HTERT RPE-1 (cell line): Measurements from ENCODE around the gene RHD.
"Not testable (repeated sequence)": the region's sequence is repeated elsewhere in the genome, so short reads cannot be mapped to it uniquely, and the experiment has no call there.

Source experiments
- in situ Hi-C: fragments of 300-500 bp; cut with MboI; formaldehyde crosslinking; loops from 4 replicates; pipeline ENCODE4 v1.14.3; 2020; ENCODE audit warnings: low sequenced_read_pairs

Gene RHD

DNA sequence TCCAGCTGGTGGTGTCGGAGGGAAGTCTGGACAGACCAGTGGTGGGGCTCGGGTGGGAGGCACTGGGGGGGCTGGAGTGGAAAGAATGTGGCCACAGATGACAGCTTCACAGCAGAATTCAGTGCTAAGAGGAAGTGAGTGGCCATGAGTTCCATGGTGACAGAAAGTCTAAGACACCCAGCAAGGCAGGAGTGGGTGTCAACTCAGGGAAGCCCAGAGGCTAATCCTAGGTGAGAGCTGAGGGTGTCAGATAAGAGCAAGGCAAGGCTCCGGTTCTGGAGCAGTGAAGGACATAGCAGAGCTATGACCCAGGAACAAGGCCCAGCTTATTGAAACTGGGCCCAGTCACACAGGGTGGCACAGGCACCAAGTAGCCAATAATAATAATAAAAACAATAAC lies 30.0 kb downstream of the RHD start:
- in situ Hi-C loops, result not testable (repeated sequence)

DNA sequence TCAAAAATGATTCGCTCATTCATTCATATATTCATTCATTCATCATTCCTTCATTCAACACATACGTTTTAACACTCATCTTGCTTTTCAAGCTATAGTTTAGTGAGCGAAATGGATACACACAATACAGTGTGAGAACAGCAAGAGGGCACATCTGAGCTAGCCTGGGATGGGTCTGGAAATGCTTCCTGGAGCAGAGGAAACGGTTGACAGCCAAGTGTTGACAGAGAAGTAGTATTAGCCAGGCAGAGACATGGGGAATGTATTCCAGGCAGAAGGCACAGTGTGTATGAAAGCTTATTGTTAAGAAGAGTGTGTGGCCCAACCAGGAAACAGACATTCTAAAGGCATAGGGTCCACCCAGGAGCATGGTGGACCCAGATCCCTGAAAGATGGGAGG lies 32.6 kb downstream of the RHD start:
- in situ Hi-C loops, result not testable (repeated sequence)

DNA sequence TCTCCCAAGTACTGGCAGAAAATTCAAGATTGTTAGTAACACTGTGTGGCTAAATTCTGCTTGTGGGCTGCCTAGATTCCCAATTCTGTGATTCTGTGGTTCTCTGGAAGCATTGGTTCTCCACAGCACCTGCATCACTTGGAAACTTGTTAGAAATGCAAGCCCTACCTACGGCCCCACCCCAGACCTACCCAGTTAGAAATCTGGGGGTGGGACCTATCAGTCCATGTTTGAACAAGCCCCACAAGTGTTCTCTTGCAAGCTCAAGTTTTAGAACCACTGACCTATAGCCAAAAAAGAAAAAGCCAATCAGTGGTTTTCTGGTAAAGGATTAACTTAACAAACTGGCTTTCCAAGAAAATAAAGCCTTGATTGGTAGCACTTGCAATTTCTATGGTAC lies 35.9 kb downstream of the RHD start:
- in situ Hi-C loops, result not testable (repeated sequence)

- in situ Hi-C loops, result not testable (repeated sequence)
These were observed 36.8 kb downstream of the RHD start for GRCh38 chr1:25309085-25309484.

- in situ Hi-C loops, result not testable (repeated sequence)
These were observed 37.2 kb downstream of the RHD start for GRCh38 chr1:25309486-25309885.

DNA sequence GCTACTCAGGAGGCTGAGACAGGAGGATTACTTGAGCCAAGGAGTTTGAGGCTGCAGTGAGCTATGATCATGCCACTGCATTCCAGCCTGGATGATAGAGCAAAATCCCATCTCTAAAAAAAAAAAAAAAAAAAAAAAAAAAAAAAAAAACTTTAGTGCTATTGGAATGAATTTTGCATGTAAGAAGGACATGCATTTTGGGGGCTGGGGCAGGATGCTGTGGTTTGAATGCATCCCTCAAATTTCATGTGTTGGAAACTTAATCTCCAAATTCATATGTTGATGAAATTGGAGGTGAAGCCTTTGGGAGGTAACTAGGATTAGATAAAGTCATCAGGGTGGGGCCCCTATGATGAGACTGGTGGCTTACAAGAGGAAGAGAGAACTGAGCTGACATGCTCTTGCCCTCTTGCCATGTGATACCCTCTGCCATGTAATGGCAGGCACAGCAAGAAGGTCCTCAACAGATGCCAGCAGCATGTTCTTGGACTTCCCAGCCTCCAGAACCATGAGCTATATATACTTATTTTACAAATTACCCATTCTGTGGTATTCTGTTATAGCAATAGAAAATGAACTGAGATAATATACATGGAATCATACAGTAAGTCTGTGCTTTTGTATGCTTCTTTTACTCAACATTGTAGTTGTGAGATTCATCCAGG lies 40.6 kb downstream of the RHD start:
- in situ Hi-C loops, result not testable (repeated sequence)

DNA sequence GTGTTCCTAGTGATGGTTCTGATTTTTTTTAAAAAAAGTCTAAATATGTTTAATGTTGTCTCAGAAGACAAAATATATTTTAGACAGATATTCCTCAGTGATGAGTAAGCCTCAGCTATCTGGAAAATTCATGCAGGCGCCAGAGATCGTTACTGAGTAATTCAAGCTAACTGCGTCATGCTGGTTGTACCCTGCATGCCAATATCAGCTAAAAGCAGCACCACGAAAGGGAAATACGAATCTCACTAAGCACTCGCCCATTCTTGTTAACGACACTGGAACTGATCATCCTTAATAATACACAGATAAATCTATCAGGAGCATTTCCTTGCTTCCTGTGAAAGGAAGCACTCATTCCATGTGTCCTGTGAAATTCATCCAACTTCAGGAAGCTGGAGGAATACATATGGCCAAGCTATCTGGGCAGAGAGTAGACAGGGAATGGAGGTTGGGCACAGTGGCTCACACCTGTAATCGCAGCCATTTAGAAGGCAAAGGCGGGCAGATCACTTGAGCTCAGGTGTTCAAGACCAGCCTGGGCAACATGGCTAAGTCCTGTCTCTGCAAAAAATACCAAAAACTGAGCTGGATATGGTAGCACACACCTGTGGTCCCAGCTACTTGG lies 48.1 kb downstream of the RHD start:
- in situ Hi-C loops, result not testable (repeated sequence)

DNA sequence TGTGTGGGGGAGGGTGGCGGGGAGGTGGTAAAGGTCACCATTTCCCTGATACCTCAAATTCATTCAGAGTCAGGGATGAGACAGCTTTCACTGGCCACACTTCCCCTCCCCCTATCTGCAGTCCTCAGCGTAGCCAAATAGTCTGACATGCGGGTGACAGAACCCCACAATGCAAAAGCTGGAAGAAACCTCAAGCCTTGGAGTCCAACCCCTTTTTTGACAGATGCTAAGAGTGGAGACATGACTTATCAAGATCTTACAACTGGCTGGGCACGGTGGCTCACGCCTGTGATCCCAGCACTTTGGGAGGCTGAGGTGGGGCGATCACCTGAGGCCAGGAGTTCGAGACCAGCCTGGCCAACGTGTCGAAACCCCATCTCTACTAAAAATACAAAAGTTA lies 49.8 kb downstream of the RHD start:
- in situ Hi-C loops, result not testable (repeated sequence)

DNA sequence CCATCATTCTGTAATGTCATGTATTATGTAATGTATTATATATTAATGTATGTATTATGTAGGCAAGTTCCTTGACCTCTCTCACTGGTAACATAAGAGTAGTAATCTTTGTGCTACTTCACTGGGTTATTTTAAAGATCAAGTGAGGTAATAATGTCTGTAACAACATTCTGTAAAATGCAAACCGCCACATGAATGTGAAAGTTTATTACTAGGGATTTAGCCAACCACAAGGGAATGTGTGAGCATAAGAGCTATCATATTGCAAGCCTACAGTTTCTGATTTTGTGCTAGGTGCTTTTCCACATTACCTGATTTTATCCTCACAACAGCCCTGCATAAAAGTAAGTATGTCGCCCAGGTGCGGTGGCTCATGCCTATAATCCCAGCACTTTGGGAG lies 52.1 kb downstream of the RHD start:
- in situ Hi-C loops, result not testable (repeated sequence)

GRCh38 chr1:25327864-25328790 lies 55.8 kb downstream of the RHD start:
- in situ Hi-C loops, result not testable (repeated sequence)

DNA sequence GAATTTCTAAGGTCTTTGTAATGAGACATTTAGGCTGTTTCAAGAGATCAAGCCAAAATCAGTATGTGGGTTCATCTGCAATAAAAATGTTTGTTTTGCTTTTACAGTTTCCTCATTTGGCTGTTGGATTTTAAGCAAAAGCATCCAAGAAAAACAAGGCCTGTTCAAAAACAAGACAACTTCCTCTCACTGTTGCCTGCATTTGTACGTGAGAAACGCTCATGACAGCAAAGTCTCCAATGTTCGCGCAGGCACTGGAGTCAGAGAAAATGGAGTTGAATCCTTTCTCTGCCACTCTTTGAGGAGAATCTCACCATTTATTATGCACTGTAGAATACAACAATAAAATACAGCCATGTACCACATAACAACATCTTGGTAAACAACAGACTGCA lies 56.5 kb downstream of the RHD start:
- in situ Hi-C loops, result not testable (repeated sequence)

GRCh38 chr1:25329336-25329735 lies 57.0 kb downstream of the RHD start:
- in situ Hi-C loops, result not testable (repeated sequence)

- in situ Hi-C loops, result not testable (repeated sequence)
These were observed 57.6 kb downstream of the RHD start for GRCh38 chr1:25329950-25330349.

DNA sequence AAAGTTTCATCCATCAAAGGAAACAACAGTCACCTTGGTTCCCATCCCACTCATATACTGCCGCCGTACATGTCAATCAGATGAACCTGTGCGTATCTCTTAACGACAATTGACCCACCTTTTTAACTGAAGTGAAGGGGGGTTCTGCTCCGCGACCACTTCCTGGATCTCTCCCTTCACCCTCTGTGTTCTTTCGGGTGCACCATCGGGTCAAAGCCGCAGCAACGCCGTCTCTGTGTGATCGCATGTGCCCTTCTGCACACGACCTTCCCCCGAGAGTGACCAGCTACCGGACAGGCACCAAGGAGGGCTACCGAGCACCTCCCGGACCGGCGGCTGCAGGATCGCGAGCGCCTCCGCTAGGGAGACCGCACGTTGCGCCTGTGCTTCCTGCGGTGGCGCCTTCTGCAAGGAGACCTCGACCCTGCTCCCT lies 64.6 kb downstream of the RHD start:
- in situ Hi-C loops, result not testable (repeated sequence)

- in situ Hi-C loops, result not testable (repeated sequence)
These were observed 65.3 kb downstream of the RHD start for GRCh38 chr1:25337483-25338187.

GRCh38 chr1:25338188-25338981 lies 66.1 kb downstream of the RHD start, which contains the start of gene TMEM50A:
TMEM50A (plus strand) TSS chr1:25338334; CDS start chr1:25340487, 2,153 bp downstream.
- in situ Hi-C loops, result no loop called here

- in situ Hi-C loops, result no loop called here
These were observed 66.7 kb downstream of the RHD start for GRCh38 chr1:25338986-25339385.

DNA sequence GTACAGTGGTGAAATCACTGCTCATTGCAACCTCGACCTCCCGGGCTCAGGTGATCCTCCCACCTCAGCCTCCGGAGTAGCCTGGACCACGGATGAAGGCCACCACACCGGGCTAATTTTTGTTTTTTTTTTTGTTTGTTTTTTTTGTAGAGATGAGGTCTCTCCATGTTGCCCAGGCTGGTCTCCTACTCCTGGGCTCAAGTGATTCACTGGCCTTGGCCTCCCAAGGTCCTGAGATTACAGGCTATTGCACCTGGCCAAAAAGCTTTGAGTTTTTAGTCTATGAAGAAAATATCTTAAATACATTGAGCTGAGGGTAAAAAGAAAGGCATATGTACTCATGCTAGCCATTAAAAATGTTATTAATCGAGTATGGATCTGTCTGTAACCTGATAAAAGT lies 69.4 kb downstream of the RHD start:
- in situ Hi-C loops, result no loop called here

GRCh38 chr1:25342846-25343245 lies 70.5 kb downstream of the RHD start:
- in situ Hi-C loops, result no loop called here

- in situ Hi-C loops, result no loop called here
These were observed 71.6 kb downstream of the RHD start for GRCh38 chr1:25343872-25344271.
